H1 (cell line): Measurements from ENCODE around the gene CTDNEP1.

Experiments used
- CBX8 ChIP-seq: fragments of 300-800, 300-1000 bp; sonication (generic); IDR thresholded peaks from 2 replicates; pipeline ENCODE4 v1.7.1; 2016; ENCODE audit warnings: low read depth, low read length, borderline replicate concordance
- EZH2 ChIP-seq: fragments of 200-600 bp; sonication (generic); IDR thresholded peaks from 2 replicates; pipeline ENCODE4 v1.7.1; 2012; ENCODE audit warnings: low read depth, mild to moderate bottlenecking, moderate library complexity, low read length, inconsistent platforms; ENCODE audit not compliant: severe bottlenecking
- MAX ChIP-seq: IDR thresholded peaks from 2 replicates; pipeline ENCODE4 v1.6.1; 2012; ENCODE audit warnings: inconsistent platforms
- POLR2AphosphoS5 ChIP-seq: IDR thresholded peaks from 2 replicates; pipeline ENCODE4 v1.6.1; 2011; ENCODE audit warnings: low read depth, low read length
- RAD21 ChIP-seq, 2 experiments: IDR thresholded peaks in 1 of 2; conservative IDR thresholded peaks in 1 of 2; 2 replicates each; pipeline ENCODE4 v1.6.1; 2011; ENCODE audit warnings: low read depth in 2 of 2, low read length in 2 of 2, improper control_type of control experiment in 1 of 2, inconsistent platforms in 1 of 2, mild to moderate bottlenecking in 1 of 2, moderate library complexity in 1 of 2
- SP1 ChIP-seq: IDR thresholded peaks from 2 replicates; pipeline ENCODE4 v1.6.1; 2011; ENCODE audit warnings: low read depth, low read length
- TCF12 ChIP-seq: IDR thresholded peaks from 2 replicates; pipeline ENCODE4 v1.6.1; 2011; ENCODE audit warnings: low read depth, mild to moderate bottlenecking, low read length
- TEAD4 ChIP-seq: IDR thresholded peaks from 2 replicates; pipeline ENCODE4 v1.6.1; 2012; ENCODE audit warnings: low read depth, low read length, inconsistent platforms, mixed read lengths
- TF ChIP-seq, protein P1 (sequence below), 3 experiments: IDR thresholded peaks; 1 replicate in 2 of 3; 2 replicates in 1 of 3; pipeline versions ENCODE4 v1.5.1 to v1.6.1; 2011; ENCODE audit warnings: low read length in 3 of 3, mild to moderate bottlenecking in 3 of 3, inconsistent platforms in 2 of 3, low read depth in 1 of 3, moderate library complexity in 1 of 3; ENCODE audit not compliant: insufficient read depth in 1 of 3; ENCODE audit errors: control extremely low read depth in 1 of 3
- TF ChIP-seq, protein P2 (sequence below): fragments of 300-600 bp; sonication (generic); IDR thresholded peaks from 2 replicates; pipeline ENCODE4 v1.7.1; 2012; ENCODE audit warnings: low read length, moderate library complexity, mild to moderate bottlenecking, inconsistent platforms; ENCODE audit not compliant: insufficient replicate concordance

DNA sequence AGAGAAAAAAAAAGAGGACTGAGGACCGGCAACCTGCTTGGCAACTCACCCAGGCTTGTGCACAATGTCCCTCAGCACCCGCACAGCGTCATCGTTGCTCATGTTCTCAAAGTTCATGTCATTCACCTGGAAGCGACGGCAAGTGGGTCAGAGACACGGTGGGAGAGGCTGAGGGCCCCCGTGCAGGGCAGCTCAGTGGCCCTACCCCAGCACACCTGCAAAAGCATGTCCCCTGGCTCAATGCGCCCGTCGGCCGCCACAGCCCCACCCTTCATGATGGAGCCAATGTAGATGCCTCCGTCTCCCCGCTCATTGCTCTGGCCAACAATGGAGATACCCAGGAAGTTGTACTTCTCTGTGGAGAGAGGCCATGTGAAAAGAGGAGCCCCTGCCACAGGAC lies 22.6 kb downstream of the CTDNEP1 start:
- TF ChIP-seq CBX8: no peak
- TF ChIP-seq RAD21 (IDR thresholded peaks at IDR 0.05 in 1 of 2, conservative IDR thresholded peaks at IDR 0.05 in 1 of 2; ENCODE audit: low read depth in 2 of 2, low read length in 2 of 2): no peak
- TF ChIP-seq, protein P1, sequence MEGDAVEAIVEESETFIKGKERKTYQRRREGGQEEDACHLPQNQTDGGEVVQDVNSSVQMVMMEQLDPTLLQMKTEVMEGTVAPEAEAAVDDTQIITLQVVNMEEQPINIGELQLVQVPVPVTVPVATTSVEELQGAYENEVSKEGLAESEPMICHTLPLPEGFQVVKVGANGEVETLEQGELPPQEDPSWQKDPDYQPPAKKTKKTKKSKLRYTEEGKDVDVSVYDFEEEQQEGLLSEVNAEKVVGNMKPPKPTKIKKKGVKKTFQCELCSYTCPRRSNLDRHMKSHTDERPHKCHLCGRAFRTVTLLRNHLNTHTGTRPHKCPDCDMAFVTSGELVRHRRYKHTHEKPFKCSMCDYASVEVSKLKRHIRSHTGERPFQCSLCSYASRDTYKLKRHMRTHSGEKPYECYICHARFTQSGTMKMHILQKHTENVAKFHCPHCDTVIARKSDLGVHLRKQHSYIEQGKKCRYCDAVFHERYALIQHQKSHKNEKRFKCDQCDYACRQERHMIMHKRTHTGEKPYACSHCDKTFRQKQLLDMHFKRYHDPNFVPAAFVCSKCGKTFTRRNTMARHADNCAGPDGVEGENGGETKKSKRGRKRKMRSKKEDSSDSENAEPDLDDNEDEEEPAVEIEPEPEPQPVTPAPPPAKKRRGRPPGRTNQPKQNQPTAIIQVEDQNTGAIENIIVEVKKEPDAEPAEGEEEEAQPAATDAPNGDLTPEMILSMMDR (IDR thresholded peaks at IDR 0.05; ENCODE audit: control extremely low read depth in 1 of 3, insufficient read depth in 1 of 3, low read depth in 1 of 3, low read length in 3 of 3): no peak
- no peak for TF ChIP-seq POLR2AphosphoS5
- TF ChIP-seq, protein P2, sequence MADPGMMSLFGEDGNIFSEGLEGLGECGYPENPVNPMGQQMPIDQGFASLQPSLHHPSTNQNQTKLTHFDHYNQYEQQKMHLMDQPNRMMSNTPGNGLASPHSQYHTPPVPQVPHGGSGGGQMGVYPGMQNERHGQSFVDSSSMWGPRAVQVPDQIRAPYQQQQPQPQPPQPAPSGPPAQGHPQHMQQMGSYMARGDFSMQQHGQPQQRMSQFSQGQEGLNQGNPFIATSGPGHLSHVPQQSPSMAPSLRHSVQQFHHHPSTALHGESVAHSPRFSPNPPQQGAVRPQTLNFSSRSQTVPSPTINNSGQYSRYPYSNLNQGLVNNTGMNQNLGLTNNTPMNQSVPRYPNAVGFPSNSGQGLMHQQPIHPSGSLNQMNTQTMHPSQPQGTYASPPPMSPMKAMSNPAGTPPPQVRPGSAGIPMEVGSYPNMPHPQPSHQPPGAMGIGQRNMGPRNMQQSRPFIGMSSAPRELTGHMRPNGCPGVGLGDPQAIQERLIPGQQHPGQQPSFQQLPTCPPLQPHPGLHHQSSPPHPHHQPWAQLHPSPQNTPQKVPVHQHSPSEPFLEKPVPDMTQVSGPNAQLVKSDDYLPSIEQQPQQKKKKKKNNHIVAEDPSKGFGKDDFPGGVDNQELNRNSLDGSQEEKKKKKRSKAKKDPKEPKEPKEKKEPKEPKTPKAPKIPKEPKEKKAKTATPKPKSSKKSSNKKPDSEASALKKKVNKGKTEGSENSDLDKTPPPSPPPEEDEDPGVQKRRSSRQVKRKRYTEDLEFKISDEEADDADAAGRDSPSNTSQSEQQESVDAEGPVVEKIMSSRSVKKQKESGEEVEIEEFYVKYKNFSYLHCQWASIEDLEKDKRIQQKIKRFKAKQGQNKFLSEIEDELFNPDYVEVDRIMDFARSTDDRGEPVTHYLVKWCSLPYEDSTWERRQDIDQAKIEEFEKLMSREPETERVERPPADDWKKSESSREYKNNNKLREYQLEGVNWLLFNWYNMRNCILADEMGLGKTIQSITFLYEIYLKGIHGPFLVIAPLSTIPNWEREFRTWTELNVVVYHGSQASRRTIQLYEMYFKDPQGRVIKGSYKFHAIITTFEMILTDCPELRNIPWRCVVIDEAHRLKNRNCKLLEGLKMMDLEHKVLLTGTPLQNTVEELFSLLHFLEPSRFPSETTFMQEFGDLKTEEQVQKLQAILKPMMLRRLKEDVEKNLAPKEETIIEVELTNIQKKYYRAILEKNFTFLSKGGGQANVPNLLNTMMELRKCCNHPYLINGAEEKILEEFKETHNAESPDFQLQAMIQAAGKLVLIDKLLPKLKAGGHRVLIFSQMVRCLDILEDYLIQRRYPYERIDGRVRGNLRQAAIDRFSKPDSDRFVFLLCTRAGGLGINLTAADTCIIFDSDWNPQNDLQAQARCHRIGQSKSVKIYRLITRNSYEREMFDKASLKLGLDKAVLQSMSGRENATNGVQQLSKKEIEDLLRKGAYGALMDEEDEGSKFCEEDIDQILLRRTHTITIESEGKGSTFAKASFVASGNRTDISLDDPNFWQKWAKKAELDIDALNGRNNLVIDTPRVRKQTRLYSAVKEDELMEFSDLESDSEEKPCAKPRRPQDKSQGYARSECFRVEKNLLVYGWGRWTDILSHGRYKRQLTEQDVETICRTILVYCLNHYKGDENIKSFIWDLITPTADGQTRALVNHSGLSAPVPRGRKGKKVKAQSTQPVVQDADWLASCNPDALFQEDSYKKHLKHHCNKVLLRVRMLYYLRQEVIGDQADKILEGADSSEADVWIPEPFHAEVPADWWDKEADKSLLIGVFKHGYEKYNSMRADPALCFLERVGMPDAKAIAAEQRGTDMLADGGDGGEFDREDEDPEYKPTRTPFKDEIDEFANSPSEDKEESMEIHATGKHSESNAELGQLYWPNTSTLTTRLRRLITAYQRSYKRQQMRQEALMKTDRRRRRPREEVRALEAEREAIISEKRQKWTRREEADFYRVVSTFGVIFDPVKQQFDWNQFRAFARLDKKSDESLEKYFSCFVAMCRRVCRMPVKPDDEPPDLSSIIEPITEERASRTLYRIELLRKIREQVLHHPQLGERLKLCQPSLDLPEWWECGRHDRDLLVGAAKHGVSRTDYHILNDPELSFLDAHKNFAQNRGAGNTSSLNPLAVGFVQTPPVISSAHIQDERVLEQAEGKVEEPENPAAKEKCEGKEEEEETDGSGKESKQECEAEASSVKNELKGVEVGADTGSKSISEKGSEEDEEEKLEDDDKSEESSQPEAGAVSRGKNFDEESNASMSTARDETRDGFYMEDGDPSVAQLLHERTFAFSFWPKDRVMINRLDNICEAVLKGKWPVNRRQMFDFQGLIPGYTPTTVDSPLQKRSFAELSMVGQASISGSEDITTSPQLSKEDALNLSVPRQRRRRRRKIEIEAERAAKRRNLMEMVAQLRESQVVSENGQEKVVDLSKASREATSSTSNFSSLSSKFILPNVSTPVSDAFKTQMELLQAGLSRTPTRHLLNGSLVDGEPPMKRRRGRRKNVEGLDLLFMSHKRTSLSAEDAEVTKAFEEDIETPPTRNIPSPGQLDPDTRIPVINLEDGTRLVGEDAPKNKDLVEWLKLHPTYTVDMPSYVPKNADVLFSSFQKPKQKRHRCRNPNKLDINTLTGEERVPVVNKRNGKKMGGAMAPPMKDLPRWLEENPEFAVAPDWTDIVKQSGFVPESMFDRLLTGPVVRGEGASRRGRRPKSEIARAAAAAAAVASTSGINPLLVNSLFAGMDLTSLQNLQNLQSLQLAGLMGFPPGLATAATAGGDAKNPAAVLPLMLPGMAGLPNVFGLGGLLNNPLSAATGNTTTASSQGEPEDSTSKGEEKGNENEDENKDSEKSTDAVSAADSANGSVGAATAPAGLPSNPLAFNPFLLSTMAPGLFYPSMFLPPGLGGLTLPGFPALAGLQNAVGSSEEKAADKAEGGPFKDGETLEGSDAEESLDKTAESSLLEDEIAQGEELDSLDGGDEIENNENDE: no peak
- no peak for TF ChIP-seq TCF12
- no peak for TF ChIP-seq EZH2
- TF ChIP-seq SP1: no peak
- no peak for TF ChIP-seq MAX
- TF ChIP-seq TEAD4: no peak
